Testis (tissue), 2 donors: Measurements from ENCODE around the gene CLIP3.

Source experiments
- CTCF ChIP-seq, 3 experiments: fragments of 450-650 bp in 2 of 3; fragments of 200-600 bp in 1 of 3; sonication (generic) in 1 of 3; IDR thresholded peaks; one replicate each; pipeline ENCODE4 v1.5.1; 2016 to 2019; ENCODE audit warnings: antibody characterized with exemption in 3 of 3, mild to moderate bottlenecking in 2 of 3, moderate library complexity in 1 of 3
- POLR2A ChIP-seq: fragments of 450-650 bp; IDR thresholded peaks from one replicate; pipeline ENCODE4 v1.6.1; 2017; ENCODE audit warnings: antibody characterized with exemption, mild to moderate bottlenecking, moderate library complexity

DNA sequence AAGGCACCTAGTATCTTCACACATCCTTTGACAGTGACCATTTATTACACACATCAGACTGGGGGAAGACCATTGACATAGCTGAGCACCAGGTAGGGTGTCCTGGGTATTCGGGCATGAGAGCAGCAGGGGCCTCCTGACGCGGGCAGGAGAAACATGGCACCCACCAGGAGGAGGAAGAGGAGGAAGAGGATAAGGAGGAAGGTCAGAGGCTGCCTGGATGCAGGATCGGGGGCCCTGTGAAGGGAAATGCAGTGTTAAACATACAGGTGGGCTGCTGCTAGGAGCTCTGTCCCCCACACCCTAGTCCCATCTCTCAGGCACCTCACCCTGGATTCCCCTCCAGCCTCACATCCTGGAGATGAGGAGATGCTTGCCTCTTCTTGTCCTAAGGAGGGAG is 29.4 kb downstream of the CLIP3 start:
- TF ChIP-seq CTCF (IDR thresholded peaks at IDR 0.05) (no peak), POLR2A (no peak)
